Peyer's patch (tissue), 4 donors: ENCODE measurements around the gene HM13.

Source experiments
- POLR2A ChIP-seq, 2 donors: fragments of 450-650 bp; IDR thresholded peaks; one replicate each; pipeline ENCODE4 v1.5.1; 2017; ENCODE audit warnings: antibody characterized with exemption in 2 of 2, mild to moderate bottlenecking in 2 of 2, moderate library complexity in 2 of 2
- TF ChIP-seq, protein P1 (sequence below), 6 experiments: fragments of 450-650 bp in 4 of 6; fragments of 200-600 bp in 2 of 6; sonication (generic) in 1 of 6; IDR thresholded peaks; one replicate each; pipeline ENCODE4 v1.5.1; 2017 to 2019; ENCODE audit warnings: antibody characterized with exemption in 6 of 6, mild to moderate bottlenecking in 3 of 6, moderate library complexity in 1 of 6

- TF ChIP-seq, protein P1, sequence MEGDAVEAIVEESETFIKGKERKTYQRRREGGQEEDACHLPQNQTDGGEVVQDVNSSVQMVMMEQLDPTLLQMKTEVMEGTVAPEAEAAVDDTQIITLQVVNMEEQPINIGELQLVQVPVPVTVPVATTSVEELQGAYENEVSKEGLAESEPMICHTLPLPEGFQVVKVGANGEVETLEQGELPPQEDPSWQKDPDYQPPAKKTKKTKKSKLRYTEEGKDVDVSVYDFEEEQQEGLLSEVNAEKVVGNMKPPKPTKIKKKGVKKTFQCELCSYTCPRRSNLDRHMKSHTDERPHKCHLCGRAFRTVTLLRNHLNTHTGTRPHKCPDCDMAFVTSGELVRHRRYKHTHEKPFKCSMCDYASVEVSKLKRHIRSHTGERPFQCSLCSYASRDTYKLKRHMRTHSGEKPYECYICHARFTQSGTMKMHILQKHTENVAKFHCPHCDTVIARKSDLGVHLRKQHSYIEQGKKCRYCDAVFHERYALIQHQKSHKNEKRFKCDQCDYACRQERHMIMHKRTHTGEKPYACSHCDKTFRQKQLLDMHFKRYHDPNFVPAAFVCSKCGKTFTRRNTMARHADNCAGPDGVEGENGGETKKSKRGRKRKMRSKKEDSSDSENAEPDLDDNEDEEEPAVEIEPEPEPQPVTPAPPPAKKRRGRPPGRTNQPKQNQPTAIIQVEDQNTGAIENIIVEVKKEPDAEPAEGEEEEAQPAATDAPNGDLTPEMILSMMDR (IDR thresholded peaks at IDR 0.05), result no peak
- no peak for TF ChIP-seq POLR2A (IDR thresholded peaks at IDR 0.05)
Measured at GRCh38 chr20:31594558-31595379, 80.5 kb downstream of the HM13 start.
